Cerebellar nuclear complex (tissue), 1 donor: Measurements from ENCODE around the gene SEPHS1.

Experiments
- DNase-seq, 2 experiments: peaks; one replicate each; lab custom pipeline; 2025; lab: John Stamatoyannopoulos, UW

Gene SEPHS1

DNA sequence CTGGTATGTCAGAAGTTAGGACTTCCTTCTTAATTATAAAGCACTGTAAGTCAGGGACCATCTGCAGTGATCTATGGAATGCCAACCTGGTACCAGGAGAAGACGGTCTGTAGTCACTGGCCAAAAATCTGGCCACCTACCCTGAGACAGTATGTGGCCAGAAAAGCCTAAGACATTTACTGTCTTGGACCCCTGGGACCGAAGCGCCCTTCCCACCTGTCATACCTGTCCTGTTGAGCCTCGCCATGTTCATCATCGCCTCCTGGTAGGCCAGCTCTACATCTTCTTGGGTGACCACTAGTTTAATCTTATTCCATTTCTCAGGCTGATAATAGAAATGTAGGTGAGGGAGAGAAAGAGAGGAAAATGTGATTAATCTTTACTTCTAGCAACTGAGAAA lies 20.0 kb downstream of the SEPHS1 start:
- DNase-seq, result no peak

DNA sequence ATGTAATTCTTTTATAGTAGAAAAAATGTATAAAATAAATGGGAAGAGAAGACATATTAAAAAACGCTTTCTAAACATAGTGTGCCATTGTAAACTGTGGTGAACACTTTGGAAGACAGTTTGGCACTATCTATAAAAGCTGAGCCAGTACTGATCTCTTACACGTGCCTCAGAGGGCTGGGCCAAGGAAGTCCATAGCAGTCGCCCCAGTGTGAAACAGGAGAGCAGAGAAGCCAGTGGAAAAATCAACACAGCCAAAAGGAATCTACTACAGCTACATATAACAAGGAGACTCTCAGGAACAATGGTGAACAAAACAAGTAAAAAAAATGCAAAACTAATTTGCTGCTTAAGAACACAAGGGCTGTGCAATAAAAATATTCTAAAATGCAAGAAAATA lies 20.6 kb downstream of the SEPHS1 start:
- DNase-seq, result no peak

DNA sequence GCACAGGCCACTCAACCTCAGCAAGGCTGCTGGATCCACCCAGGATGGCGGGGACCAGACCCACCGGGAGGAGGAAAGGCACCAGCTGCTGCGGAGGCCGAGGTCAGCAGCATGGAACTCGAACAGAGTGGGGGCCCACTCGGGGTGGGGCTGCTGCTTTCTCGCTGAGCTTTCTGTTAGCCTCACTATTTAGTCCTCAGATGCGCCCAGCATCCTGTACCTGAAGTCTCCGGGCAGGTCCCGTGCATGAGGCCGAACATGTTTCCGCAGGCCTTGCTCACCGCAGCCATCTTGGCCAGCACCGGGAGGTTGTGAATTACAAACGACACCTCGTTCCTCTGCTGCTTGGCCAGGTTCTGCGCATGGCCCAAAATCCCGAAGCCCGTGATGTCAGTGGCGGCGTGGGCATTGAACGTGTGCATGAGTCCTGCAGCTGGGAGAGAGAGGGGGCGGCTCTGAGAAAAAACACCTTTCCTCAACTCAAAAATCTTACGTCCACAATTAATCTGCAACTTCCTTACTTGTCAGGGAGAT lies 25.4 kb downstream of the SEPHS1 start:
- DNase-seq, result no peak

DNA sequence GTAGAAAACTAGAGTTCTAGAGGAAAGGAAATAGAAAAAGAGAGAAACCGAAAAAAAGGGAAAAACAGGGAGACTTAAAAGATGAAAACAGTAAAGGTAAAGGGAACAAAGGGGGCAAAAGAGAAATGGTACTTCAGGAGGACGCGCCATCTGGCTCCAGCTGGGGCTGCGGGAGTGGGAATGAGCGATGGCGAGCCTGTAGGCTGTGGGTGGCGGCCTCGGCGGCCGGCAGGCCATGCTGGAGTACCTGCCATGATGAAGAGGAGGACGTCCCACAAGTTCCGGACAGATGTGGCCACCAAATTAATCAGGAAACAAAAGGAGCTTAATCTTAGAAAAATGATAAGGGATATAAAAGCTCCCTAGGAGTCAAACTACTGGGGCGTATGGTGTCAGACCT lies 26.5 kb downstream of the SEPHS1 start:
- DNase-seq, result no peak

DNA sequence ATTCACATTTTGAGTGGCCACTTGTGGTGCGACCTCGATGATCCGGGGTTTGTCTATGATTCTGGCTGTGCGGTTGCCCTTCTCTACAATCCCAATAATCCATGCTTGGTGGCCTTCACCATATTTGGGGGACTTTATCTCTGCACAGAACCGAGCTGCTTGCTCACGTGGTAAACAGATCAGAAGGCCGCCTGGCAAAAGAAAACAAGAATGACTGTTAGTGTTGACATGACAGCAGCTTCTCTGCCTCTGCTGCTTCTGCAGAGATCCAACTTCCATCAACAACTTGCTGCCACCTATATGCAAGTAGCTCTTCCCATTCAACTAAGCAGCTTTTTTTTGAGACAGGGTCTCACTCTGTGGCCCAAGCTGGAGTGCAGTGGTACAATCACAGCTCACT lies 28.9 kb downstream of the SEPHS1 start:
- no peak for DNase-seq

DNA sequence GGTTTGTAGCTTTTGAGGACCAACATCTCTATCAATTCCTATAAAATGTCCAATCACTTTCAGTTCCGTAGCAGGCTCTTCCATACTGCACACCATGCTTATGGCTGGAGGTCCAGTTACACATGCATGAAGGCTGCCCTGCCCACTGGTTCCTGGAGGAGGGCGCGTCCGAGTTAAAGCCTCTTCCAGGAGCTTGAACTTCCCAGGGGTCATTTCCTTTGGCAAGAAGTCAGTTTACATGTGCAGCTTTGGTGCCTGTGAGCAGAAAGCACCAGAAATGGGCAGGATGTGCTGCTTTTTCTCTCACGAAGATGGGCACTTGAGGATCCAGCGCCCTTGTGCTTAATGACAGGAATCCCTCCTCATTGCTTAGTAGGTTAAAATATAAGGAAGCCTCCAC lies 30.6 kb downstream of the SEPHS1 start:
- no peak for DNase-seq

DNA sequence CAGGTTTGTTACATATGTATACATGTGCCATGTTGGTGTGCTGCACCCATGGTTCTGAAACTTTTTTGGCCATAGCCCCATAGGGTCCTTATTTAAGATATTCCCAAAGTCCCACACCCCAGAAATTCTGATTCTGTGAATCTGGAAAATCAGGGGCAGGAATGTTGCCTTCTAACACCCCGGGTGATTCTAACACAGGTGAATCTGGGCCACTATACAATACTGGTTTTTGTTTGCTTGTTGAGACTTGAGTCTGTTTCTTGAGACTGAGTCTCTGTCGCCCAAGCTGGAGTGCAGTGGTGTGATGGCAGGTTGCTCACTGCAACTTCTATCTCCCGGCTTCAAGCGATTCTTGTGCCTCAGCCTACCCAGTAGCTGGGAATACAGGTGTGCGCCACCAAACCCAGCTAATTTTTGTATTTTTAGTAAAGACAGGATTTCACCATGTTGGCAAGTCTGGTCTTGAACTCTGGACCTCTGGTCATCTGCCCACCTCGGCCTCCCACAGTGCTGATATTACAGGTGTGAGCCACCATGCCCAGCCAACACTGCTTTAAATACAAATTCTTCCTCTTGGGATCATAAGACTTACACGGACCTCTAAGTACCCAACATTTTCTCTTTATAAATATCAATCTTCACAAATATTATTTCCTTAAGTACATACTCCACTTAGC lies 31.3 kb downstream of the SEPHS1 start:
- no peak for DNase-seq

DNA sequence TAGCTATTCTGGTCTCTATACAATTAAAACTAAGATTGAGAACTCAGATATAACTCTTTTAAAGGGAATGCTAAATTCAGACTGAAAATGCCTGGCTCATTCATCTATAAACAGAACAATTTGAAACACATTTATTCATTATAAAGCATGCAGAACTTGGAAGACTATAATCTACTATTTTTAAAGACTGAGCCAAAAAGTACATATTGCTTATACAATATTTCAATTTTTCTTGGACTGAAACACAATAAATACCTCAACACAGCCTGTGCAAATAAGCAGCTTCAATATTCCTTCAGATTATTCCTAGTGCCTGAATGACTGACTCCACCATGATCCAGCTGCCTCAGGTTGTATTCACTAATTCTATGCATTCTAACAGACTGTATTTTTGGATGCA lies 32.7 kb downstream of the SEPHS1 start:
- DNase-seq, result no peak

DNA sequence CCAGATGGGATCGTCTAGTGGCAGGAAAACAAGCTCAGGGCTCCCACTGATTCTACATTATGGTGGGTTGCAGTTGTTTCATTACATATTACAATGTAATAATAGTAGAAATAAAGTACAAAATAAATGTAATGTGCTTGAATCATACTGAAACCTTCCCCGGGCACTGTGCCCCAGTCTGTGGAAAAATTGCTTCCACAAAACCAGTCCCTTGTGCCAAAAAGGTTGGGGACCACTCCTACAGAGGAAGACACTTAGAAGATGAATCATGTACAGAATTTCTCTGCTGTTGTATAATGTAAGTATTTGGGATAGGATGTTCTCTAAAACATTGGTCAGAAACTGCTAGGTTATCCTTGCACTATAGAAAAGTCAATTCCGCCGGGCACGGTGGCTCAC lies 36.9 kb downstream of the SEPHS1 start:
- DNase-seq, result no peak

DNA sequence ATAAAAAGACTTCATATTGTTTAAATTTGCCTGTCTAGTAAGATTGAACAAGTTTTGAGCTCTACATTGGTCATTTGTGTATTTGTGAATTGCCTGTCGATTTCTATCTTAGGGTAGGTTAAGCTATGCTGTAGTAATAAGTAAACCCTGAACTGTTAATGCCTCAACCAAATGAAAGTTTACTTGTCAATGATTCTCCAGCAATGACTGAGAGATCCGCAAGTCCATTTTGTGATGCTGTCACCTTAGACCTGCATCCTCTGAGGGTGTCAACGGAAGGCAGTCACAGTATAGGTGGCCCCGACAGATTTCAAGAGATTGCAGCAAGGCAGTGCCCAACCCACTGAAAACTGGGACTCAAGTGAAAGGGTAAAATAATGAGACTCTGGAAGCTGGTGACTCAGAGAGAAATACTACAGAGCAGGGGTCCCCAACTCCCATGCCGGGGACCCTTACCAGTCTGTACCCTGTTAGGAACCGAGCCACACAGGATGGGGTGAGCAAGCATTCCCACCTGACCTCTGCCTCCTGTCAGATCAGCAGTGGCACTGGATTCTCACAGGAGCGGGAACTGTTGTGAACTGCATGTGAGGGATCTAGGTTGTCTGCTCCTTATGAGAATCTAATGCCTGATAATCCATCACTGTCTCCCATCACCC lies 37.4 kb downstream of the SEPHS1 start:
- no peak for DNase-seq

DNA sequence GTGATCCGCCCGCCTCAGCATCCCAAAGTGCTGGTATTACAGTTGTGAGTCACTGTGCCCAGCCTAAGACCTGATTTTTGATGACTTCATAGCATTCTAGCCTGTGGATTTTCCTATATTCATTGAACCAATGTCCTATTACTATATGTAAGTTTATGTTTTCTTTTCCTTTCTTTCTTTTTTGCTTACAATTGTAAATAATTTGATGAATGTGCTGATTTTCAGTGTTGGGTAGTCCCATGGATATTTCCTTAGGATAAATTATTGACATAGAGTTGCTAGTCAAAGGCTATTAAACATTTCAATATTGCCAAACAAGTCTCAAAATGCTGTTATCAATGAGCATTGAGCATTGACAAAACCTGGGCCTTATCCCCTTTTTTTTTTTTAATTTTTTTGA lies 38.3 kb downstream of the SEPHS1 start:
- no peak for DNase-seq

DNA sequence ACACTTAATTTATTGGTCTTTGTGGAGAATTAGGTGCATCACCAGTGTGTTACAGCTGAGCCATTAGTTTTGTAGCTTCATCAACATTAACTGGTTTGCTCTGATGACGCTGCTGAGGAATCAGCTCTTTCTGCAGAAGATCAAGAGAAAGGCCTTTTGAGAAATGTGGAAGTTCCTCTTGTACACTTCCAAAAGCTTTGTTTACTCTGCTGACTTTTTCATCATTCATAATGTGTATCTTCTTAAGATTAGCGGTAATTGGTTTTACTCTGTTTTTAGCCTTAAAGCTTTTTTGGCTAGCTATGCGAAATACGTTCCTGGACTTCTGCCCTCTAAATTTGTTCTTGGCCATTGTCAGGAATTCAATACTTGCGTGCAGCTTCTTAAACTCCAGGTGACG lies 40.0 kb downstream of the SEPHS1 start:
- no peak for DNase-seq

DNA sequence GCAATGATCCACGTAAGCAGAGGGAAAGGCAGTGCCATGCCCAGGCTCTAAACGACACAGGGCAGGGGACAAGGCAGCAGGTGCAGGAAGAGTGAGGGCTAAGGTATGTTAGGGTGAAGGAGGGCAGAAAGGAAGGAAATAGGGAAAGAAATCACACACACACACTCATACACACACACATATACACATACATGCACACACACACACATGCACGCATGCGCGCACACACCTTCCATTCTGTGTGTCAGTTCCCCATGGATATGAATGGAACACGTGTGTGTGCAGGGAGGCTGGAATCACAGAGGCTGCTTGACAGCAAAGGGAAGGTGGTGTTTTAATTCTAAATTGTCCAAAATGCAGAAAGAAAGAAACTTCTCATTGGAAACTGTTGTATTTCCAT lies 42.0 kb downstream of the SEPHS1 start:
- no peak for DNase-seq

DNA sequence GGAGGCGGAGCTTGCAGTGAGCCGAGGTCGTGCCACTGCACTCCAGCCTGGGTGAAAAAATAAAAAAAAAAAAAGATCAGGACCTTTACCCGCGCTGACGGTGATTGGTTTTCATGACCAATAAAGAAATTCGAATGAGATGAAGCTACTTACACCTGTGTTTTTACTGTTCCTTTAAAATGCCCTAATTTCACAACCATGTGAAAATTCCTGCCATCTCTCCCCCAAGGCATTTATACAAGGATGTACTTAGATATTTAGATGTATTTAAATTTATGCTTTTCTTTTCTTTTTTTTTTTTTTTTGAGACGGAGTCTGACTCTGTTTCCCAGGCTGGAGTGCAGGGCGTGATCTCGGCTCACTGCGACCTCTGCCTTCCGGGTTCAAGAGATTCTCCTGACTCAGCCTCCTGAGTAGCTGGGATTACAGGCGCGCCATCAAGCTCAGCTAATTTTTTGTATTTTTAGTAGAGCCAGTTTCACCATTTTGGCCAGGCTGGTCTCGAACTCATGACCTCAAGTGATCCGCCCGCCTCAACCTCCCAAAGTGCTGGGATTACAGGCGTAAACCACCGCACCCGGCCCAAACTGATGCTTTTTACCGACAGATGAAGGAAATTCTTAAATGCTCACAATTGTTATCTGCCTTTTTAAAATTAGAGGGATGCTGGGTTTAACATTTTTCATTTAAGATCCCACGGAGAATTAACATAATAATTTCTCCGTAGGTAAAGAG lies 45.1 kb downstream of the SEPHS1 start:
- DNase-seq, result no peak

DNA sequence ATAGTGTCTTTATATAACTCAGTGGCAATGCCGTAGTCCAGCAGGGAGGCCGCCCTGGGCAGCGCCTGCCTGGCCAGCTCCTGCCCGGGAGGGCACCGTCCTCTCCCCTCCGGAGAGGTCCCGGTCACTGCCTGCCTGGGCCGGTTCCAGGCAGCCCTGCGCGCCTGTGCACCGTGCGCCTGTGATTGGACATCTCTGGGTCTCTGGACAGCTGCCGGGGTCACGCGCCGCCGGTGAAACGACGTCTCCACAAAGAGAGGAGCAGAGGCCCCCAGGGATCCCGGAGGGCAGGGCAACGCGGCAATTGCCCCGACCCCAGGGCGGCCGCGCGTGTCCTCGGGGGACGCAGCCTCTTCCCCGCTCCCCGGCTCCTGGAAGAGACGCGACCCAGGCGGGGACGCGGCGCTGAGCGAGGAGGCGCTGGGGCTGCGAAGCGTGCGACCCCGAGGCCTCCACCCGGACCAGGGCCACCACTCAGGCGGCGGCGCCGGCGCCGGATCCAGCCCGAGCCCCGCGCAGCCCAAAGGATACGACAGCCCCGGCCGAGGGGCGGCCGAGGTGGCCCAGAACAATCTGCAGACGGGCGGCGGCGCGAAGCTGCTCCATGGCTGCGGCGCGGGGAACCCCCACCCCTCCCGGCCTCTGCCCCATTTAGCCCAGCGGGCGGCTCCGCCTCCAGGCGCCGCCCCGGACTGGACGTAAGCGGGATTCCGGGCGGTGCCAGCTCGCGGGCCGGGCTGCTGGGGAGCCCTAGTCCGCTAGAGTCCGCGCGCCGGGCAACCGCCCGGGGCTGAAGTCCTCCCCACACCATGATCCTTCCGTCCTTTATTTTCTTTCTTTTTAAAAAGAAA lies 48.4 kb downstream of the SEPHS1 start, which contains the start of gene PHYH:
Gene PHYH, minus strand, starts transcription at position 628 of the 851 bp plus-strand sequence. Its CDS starts 22 bp downstream, at position 606.
- peak; percentile 24 to 82 for DNase-seq

DNA sequence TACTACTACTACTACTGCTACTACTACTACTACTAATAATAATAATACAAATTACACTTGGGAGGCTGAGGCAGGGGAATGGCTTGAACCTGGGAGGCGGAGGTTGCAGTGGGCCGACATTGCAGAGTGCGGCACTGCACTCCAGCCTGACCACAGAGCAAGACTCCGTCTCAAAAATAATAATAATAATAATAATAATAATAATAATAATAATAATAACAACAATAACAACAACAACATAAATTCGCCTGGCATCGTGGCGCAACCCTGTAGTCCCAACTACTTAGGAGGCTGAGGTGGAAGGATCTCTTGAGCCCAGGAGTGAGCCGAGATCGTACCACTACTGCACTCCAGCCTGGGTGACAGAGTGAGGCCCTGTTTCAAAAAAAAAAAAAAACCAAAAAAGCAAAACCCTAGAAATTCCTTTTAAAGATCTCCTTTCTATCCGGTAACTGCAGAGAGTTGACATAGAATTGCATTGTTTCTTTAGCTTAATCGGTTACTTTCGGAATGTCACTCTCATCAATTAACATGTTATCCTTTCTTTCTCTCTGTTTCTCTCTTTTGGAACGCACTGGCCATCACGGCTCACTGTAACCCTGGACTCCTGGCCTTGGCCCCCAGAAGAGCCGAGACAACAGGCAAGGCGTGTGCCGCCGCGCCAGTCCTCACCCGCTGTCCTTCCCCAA lies 49.2 kb downstream of the SEPHS1 start:
- no peak for DNase-seq

DNA sequence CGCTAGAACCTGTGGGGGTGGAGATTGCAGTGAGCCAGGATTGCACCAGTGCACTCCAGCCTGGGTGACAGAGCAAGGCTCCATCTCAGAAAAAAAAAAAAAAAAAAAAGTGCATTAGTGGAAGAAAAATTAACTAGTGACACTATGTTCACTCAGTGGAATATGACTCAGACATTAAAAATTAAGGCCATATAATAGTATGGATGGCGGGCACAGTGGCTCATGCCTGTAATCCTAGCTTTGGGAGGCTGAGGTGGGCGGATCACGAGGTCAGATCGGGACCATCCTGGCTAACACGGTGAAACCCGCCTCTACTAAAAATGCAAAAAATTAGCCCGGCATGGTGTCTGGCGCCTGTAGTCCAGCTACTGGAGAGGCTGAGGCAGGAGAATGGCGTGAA lies 51.6 kb downstream of the SEPHS1 start:
- DNase-seq, result no peak

DNA sequence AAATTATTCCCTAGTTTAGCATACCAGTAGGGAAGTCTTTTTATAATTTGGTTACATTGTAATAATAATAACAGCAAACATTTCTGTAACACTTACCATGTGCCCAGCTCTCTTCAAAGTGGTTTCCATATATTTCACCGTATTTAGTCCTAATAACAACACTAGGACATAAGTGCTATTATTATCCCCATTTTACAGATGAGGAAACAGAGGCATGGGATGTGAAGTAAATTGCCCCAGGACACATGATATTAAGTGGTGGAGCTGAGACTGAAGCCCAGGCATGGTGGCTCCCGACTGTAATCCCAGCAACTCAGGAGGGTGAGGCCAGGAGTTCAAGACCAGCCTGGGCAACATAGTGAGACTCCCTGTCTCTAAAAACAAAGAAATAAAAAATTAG lies 53.3 kb downstream of the SEPHS1 start:
- DNase-seq, result no peak

DNA sequence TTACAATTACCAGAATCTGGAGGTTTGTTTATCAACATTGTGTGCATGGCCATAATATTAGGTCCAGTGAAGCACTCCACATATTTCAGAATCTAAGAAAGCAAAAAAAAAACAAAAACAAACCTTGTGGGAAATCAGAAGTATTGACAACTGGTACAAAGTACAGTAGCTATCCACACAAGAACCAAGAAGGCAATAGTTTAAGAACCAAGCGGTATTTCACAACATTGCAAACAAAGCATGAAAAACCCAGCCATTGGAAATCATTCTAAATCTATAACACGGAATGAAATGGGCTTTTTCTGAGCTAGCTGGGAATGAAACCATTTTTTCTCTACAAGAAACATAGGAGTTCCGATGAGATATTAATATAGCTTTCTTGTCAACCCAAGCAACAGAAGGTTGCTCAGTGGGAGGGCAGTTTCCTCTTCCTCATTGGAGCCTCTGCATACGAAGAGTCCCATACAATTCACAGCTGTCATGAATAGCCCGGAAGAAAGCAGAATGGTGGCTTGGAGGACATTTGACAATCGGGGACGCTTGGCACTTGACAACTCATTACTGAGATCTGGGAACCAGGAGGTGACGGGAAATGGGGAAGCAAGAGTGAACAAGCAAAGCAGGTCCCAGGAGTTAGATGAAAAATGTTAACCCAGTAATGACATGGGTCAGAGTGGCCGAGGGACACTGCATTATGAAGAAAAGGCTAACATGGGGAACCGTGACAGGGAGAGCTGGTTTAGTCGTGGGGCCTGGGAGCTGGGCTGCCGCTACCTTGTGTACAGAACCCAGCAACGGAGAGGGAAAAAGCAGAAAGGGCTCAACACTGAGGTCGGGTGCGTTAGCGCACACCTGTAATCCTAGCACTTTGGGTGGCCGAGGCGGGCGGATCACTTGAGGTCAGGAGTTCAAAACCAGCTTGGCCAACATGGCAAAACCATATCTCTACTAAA lies 56.0 kb downstream of the SEPHS1 start:
- DNase-seq, result peak in 1 of 2 experiments; percentile 21

DNA sequence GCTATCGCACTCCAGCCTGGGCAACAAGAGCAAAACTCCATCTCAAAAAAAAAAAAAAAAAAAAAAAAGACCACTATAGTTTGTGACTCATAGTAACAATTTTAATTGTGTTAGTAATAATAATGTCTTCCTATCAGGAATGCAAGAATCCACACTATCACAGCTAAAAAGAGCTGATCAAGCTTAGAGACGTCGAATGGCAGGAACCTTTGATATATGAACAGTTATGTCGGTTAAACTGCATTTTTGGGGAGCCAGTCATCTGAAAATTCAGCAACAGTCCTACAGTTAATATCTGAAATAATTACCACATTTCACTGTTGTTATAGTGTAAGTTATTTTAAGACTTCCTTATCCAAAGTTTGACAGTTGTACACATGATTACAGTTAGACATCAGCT lies 57.0 kb downstream of the SEPHS1 start:
- no peak for DNase-seq
